ENCODE measurements around the gene COMMD2.

The COMMD2 gene

DNA sequence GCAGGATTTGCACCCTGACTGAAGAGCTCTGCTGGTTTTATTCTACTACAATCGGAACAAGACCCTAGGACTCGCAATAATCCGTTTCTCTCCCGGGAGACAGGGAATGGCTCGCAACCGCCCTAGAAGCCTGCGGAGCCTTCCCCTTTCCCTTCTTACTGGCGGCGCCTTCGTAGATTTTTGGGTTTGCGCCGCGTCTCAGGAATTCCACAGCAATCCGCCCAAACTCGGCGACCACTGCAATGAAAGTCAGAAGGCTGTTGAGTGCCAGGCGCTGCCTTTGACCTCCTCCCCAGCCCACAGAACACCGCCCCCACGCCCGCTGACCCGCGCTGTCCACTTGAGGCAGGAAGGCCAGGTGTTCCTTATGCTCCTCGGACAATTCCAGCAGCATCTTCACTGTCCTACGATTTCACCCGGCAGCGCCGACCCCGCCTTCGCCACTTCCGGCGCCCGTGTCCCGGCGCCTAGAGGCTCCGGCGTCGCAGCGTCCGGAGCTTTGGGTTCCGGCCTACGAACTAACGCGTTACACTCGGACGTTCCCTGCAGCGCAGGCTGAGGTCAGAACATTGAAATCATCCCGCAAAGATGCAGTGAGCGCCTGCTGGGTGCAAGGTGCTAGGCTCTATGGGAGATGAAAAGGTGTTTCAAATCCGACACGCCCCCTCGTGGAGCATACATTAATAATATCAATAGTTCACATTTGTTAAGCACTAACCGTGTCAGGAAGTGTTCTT is at the start of gene COMMD2:
Gene COMMD2 (minus strand): TSS at position 439 of the 737 bp plus-strand sequence. CDS start 45 bp downstream, at position 394.
- DNase-seq: peak; percentile 93

DNA sequence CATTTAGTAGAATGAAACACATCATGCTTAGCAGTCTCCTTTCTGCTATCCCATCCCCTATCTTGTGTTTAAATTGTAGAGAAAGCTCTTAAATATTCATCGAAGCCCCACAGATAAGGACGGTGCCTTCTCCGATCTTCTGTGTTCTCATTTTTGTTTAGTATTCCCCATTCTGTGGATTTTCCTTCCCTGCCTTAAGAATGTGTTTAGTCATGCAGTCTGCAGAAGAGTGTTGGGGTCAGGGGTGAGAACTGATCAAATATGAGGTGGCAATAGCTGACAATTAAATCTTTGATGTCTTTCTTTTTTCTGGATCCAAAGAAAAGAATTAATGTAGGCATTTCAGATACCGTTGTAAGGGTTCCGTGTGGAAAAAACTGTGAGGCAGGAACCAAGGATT is 49.4 kb upstream of the COMMD2 start:
- DNase-seq: no peak

DNA sequence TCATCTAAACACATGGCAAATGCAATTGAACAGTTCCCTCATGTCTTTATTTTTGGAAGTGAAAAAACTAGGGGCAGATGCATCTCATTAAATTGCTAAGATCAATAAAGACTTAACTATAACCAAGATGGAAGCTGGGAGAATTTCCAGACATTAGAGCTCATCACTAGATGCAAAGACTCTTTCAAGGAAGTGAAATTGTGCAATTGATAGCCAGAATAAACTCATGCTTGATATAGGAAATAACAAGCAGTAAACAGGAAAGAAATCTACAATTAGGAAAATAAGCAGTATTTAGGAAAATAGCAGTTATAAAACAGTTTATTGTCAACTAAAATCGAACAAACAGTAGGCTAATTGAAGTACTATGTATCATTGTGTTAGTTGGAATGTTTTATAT is 48.9 kb upstream of the COMMD2 start:
- DNase-seq: no peak

DNA sequence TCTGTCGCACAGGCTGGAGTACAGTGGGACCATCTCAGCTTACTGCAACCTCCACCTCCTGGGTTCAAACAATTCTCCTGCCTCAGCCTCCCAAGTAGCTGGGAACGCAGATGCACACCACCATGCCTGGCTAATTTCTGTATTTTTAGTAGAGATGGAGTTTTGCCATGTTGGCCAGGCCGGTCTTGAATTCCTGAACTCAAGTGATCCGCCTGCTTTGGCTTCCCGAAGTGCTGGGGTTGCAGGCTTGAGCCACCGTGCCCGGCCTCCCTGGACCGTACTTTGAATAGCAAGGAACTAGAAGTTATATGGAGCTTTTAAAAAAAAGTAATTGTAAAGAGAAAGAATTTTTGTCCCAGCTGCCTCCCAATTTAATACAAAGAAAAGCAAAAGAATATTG is 48.4 kb upstream of the COMMD2 start:
- DNase-seq: no peak

DNA sequence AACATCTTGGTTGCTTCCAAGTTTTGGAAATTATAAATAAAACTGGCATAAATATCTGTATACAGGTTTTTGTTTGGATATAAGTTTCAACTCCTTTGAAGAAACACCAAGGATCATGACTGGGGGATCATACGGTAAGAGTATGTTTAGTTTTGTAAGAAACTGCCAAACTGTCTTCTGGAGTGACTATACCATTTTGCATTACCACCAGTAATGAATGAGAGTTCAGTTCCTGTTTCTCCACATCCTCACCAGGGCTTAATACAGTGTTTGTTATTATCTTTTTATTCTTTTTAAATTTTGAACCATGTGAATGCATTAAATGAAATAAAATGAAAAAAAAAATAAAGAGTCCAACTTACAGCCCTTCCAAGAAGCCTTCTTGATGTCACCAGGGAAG is 43.7 kb upstream of the COMMD2 start:
- no peak for DNase-seq

DNA sequence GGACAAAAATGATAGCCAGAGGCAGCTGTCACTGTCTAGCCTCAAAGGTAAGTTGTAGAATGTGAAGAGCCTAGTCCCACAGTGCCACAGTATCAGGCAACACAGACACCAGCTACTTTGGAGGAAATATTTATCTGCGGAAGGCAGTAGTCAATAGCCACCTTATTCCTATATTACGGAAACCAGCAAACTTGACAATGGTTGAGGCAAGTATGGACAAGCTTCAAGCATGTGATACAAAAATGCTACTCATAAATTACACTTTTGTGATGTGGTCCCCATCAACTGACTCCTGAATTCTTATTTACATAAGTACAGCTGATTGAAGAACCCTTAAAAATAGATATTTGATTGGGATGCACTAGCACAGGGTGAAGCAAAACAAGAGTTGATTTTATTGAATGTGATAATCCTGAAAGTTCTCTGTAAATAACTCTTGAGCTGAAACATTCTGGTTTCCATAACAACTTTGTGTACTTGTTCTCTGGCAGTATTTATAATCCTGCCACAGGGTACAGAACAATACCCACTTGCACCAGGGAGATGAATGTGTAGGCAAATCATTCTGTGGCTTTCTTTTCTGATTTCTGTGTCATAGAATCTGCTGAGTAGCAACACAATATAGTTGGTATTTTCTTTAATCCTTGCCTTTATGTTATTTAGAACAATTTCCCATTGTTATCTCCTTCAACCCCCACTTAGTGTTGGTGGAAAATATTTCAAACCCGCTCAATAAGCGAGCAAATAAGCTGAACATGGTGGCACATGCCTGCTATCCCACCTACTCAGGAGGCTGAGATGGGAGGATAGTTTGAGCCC is 40.4 kb upstream of the COMMD2 start, which contains the start of gene ANKUB1:
Gene ANKUB1 (minus strand): TSS at position 103 of the 819 bp plus-strand sequence. CDS start 188 bp downstream, outside the sequence.
- DNase-seq: no peak

DNA sequence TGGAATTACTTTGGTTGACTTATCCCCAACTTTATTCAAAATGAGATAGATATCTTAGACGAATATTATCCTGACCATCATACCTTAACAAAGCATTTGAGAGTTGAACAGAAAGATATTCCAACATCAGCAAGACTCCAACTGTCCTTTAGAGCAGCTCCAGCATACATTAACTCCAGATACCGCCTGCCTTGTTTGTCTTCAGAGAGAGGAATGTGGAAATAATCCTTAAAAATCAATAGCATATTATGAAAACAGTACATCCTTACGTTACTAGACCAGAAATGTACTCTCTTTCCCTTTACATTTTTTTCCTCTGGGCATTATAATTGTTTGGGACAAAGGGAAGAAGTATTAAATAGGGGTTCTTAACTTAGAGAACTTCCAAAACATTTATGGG is 38.4 kb upstream of the COMMD2 start:
- DNase-seq: no peak

DNA sequence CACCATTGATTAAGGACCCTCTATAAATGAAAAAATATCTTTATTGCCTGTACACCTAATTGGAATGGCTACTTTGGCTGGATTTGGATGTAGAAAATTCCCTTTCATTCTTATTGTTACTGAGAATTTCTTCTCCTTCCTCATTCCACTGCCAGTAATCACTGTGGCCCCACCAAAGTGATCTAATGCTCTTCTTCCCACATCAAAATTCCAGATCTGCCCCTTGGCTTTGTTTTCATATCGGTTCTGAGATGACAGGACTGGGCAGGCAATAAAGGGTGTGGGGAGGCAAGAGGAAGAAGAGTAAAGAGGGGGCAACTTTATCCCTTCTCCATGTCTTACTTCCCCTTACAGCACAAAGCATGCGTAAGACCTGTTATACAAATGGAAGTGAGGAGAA is 38.0 kb upstream of the COMMD2 start:
- DNase-seq: no peak

DNA sequence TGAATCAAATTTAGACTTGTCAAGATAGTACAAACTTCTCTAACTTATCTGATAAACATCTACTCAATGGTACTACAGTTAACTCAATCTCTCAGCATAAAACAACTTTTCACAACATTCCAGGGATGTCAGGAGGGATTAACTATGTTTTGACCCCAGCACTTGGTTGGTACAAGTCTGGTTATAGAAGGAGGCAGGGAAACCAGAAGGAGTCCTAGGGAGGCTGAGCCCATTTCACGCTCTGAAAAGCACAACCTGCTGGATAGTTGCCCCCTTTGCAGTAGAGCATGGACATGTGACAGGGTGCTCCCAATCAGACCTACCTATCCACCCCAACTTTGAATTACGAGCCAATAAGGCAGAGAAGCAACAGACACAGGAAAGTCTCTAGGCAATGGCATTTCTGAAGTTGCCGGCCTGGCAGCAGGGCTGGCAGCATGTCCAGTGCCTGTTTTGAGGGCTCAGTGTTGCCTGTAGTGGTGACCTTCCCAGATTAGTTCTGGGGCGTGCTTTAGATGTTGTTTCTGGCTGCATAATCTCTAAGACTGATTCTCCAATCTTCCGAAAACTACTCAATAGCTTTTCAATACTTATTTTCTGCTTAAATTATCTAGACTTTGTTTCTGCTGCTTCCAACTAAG is 31.9 kb upstream of the COMMD2 start:
- DNase-seq: no peak

DNA sequence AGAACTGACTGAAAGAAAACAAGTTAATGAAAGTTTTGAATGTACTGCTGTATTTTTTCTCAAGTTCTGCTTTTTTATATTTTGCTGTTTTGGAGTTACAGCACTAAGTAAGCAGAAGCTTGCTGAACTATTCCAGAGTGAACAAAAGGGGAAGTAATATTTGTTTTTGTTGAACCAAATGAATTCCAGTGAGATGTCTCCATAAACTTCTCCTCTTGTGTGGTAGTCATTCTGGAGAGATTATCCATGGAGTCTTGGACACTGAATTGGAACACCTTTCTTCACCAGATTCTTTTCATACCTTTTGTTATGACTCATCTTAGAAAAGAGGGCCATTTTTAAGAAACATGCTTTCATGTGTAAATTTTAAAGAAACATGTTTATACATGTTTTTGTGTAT is 31.3 kb upstream of the COMMD2 start:
- no peak for DNase-seq

DNA sequence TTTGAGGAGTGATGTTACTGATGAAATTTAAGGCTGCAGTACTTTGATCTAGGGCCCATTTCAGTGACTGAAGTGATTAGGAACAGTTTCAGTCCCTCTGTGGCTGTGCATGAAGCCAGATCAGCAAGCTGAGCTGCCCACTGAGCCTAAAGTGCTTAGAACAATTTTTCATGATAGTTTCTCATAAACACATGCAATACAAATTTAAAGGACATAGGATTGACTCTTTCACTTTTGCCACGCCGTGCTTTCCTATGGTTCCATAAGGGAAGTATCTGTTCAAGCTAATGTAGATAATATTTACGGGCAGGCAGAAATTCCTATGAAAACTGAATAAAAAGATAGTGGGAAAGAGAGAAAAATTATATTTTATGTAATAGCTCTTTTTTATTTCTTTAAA is 29.5 kb upstream of the COMMD2 start:
- no peak for DNase-seq

DNA sequence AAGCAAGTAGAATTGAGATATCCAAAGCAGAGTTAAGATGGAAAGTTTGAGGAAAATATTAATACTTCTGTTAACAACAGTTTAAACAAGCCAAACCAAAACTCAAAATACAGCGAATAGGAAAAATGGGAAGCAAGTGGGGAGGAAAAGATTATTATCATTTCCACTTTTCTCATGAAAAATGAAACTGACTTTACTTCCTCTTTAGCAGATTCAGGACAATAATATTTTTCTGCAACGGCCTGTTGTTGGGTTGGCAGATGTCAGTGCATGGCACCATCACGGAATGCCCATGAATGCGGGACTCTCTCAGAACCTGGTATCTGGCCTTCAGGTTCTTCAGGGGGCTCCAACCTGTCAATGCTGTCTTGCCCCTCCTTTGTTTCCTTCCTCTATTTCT is 28.9 kb upstream of the COMMD2 start:
- no peak for DNase-seq

DNA sequence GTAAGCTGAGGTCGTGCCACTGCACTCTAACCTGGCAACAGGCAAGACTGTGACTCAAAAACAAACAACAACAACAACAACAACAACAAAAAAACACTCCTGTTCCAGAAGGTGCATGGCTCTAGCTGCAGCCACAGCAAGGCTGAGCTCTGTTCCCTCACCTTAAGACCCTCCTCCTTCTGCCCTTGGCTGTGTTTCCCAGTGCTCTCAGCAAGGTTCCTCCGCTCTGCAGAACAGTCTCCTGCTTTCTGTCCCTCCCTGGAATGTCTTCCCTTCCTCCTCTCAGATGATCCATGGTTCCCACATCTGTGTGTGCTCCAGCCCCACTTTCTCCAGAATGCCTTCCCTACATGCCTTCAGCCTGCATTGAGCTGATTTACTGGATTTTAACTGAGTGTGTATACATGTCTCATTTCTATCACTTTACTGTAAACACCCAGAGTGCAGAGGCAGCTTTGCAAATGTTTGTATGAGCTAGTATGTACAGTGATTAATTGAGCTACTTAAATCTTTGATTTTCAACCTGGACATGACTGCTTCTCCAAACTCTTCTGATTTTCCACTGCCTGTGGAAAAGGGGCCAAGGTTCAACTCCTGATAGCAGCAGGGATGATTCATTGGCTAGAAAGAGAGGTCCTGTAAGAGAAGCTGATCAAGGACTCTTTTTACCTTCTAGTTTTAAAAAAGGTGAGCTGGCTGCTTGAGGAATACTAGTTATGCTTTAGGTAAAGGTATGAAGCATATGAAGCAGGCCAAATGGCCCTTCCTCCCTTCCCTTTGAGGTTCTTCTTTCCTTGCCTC is 25.3 kb upstream of the COMMD2 start:
- no peak for DNase-seq

DNA sequence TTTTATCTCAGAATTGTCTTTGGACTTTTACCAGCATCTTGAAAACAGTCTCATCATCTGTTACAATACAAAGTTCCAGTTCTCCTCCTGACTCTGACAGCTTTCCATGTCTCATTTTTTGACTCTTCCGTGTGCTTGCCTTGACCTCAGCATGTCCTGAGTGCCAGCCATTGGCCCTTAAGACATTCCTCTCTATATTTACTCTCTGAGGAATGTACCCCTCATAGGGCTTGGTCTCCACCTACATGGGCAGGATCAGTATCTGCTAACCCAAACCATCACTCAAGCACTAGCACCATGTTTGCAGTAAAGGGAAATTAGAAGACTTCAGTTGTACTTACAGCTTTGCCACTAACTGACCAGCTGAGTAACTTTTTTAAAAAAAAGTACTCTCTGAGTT is 23.9 kb upstream of the COMMD2 start:
- no peak for DNase-seq

DNA sequence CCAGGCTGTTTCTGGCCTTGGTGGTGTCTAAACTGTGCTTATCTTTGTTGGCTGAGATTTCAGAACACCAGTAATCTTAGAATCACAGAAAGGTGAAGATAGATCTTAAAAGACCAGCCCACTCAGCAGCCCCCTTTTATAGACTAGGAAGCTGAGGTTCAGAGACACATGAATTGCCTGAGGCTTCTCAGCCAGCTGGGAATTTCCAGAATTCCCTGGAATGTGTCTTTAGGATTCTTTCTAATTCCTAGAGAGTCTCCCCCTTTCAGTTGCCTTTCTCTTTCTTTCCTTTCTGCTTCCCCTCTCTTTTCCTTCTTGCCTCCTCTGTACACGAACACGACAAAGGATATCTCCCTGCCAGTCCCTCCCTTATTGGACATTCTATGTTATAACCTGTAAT is 20.6 kb upstream of the COMMD2 start:
- no peak for DNase-seq

DNA sequence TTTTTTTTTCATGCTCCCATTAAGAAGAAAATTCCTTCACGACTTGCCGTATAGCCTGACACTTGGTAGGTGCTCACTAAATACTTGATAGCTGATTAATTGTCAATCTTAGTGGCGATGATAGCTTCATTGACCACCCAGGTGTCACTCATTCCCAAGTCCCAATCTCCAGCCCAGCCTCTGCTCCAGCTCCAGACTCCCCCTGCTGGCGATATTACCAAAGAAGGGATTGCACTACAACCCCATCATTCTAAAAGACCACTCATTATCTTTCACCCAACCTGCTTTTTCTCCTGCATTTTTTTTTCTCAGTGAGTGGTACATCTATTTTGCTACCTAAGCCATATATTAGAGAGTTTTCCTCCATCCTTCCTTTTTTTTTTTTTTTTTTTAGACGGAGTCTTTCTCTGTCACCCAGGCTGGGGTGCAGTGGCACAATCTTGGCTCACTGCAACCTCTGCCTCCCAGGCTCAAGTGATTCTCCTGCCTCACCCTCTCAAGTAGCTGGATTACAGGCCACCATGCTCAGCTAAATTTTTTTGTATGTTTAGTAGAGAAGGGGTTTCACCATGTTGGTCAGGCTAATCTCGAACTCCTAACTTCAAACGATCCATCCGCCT is 19.5 kb upstream of the COMMD2 start:
- DNase-seq: no peak

DNA sequence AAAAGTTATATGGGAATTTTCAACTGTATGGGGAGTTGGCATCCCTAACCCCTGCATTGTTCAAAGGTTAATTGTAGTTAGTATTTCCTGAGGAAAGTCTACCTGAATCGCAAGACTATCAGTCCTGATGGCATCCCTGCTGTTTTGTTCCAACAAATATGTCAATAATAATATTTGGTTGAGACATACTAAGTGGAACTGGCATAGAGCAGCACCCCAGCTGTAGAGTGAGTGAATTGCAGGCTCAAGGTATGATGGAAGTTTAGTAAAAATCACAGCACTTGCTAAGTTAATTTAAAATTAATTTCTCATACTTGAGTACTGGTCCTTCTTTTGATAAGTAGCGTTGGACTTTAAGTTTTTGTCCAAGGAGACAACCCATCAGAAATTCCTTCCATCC is 18.0 kb upstream of the COMMD2 start:
- DNase-seq: no peak

DNA sequence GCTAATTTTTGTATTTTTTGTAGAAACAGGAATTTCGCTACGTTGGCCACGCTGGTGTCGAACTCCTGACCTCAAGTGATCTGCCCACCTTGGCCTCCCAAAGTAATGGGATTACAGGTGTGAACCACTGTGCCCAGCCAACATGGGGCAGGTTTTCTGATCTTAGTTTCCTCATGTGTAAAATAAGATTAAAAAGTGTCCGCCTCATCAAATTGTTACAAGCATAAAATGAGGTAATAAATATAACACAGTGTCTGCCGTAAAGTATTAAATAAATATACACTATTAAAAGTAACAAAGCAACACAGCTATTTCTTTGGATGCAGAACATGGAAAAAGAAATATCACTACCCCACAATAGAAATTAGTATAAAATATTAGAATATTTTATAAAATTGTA is 16.4 kb upstream of the COMMD2 start:
- no peak for DNase-seq

DNA sequence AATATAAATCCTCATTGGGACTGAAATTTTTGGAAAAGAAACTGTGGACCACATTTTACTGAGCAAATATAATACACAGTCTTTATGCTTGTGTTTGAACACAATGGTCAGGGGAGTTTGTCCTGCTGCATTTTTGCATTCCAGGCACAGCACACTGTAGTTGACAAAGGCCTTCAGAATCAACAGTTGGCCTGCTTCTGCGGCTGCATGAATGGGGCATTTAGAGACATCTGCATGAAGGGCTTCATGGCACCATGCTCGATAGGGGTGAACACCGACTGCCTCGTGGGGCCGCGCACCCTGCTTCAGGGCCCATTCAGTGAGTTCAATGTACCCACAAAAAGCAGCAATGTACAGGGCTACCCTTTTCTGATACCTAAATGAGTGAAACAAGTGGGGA is 15.4 kb upstream of the COMMD2 start:
- DNase-seq: no peak

DNA sequence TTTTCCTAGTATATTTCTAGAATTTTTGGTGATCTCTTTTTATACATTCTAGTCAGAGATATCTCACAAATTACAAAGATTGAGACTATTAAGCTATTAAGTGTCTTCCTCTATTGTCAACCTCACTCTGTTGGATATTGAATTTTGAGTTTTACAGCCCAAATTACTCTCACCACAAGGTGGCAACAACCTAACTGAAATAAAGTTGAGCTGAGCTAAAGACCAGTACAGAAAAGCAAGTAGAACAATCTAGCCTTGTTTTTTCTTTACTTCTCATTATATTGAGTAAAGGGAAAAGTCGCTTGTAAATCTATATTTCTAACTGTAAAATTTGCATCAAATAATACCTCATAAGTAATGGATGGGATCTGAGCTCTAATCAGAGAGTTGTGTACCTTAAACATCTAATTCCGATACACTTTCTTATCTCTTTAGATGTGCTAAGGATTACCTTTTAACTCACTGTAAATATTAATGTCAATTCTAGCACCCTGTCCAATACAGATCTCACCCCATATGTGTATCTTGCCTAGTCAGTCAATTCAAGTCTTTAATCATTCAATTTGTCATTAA is 13.6 kb upstream of the COMMD2 start:
- DNase-seq: no peak

DNA sequence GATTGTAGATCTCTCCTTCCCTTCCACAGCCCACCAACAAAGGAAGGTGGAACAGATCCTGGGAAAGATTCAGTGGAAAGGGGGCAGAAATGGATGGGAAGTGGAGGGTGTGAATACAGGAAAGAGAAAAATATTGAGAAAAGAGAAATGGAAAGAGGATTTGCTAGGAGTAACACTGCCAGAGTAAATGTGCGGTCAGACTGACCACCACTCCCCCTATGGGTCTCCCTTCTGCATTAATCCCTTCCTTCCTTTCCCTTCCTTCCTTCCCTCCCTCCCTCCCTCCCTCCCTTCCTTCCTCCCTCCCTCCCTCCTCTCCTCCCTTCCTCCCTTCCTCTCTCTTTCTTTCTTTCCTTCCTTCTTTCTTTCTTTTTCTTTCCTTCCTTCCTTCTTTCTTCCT is 12.0 kb upstream of the COMMD2 start:
- no peak for DNase-seq

DNA sequence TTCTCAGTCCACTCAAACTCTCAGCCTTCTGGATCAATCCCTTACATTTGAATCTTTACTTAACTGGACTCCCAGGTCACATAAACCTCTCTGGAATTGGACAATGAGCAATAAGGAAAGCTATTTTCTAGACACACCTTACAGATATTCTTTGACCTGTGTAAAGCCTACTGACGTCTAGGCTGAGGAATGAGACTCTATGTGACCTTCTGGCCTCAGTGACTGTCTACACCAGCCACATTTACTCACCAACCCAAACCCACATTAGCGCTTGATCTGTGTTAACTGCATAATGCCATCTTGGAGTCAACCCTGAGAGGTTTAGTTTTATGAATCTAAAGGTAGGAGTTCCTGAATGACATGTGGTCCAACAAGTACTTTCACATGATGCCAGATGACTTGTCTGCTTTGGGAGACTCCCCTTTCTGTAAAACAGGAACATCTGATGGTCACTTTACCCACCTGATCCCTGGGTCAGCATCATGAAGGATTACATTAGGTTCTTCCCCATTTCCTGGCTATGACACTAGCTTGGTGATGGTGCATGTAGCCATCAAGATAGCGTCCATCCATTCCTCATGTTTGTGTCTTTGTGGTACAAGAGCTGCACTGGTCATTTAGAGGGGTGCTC is 11.4 kb upstream of the COMMD2 start:
- DNase-seq: no peak

All from NCI-H526 treated with DMSO at 0.1 percent for 48 hours (cell line).